IPS DF 19.7 (cell line): ENCODE results near the gene TMPRSS2.

Experiments
- DNase-seq: peaks from one replicate; pipeline ENCODE4 v3.0.0-alpha.2; 2013; ENCODE audit warnings: low read depth, low spot score

Gene TMPRSS2

GRCh38 chr21:41451753-41452676, 55.9 kb downstream of the TMPRSS2 start:
- no peak for DNase-seq

GRCh38 chr21:41449613-41450012, 58.3 kb downstream of the TMPRSS2 start:
- no peak for DNase-seq

GRCh38 chr21:41447356-41447755, 60.6 kb downstream of the TMPRSS2 start:
- no peak for DNase-seq

- no peak for DNase-seq
These were observed 61.4 kb downstream of the TMPRSS2 start for GRCh38 chr21:41446586-41446985.

- no peak for DNase-seq
These were observed 62.5 kb downstream of the TMPRSS2 start for GRCh38 chr21:41445465-41445862.

- no peak for DNase-seq
These were observed 63.1 kb downstream of the TMPRSS2 start for GRCh38 chr21:41444703-41445464.

GRCh38 chr21:41443562-41443961, 64.4 kb downstream of the TMPRSS2 start:
- DNase-seq, result no peak

- no peak for DNase-seq
These were observed 65.3 kb downstream of the TMPRSS2 start for GRCh38 chr21:41442481-41443186.

GRCh38 chr21:41441546-41441945, 66.4 kb downstream of the TMPRSS2 start:
- DNase-seq, result no peak

- DNase-seq, result no peak
These were observed 68.7 kb downstream of the TMPRSS2 start for GRCh38 chr21:41439248-41439647.

- DNase-seq, result no peak
These were observed 69.4 kb downstream of the TMPRSS2 start for GRCh38 chr21:41438425-41439113.

- DNase-seq, result no peak
These were observed 70.2 kb downstream of the TMPRSS2 start for GRCh38 chr21:41437729-41438128.

- DNase-seq, result no peak
These were observed 72.3 kb downstream of the TMPRSS2 start for GRCh38 chr21:41435706-41436105.

- DNase-seq, result no peak
These were observed 74.4 kb downstream of the TMPRSS2 start for GRCh38 chr21:41433566-41433965.

- DNase-seq, result no peak
These were observed 75.1 kb downstream of the TMPRSS2 start for GRCh38 chr21:41432562-41433460.

GRCh38 chr21:41431788-41432548, 76.0 kb downstream of the TMPRSS2 start:
- DNase-seq, result no peak

- no peak for DNase-seq
These were observed 78.0 kb downstream of the TMPRSS2 start for GRCh38 chr21:41429925-41430491.

GRCh38 chr21:41429305-41429704, 78.7 kb downstream of the TMPRSS2 start:
- no peak for DNase-seq

- DNase-seq, result no peak
These were observed 79.1 kb downstream of the TMPRSS2 start for GRCh38 chr21:41428847-41429246.
